ENCODE data around the gene DCTN4. TPM values are rescaled to one million over a fixed set of nuclear protein-coding genes. Genes with fewer than 3 reads are reported as not detected.

Gene DCTN4
- total RNA-seq, 4 donors from 2014 or later: 66.6 to 92.6 (median 72.8) TPM

DNA sequence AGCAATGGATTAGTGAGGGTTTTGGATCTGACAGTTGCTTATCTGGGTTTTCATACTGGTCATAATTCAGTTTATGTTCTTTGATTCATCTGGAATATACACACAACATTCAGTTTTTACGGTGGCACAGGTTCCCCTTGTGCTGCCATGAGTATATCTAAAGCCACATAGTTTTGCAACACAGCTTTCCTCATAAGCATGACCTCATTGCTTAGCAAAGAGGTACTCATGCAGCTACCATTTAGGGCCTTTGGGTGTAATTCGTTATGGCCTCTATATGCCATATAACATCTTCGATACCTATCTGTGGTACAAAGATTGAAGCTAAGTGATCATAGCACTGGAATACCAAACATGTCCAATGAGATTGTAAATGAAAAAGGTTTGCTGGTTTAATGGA is 55.1 kb downstream of the DCTN4 start:
- H3K4me1 ChIP-seq: peaks cover 13 to 14% of the 10 kb centered on the region in 2 donors

DNA sequence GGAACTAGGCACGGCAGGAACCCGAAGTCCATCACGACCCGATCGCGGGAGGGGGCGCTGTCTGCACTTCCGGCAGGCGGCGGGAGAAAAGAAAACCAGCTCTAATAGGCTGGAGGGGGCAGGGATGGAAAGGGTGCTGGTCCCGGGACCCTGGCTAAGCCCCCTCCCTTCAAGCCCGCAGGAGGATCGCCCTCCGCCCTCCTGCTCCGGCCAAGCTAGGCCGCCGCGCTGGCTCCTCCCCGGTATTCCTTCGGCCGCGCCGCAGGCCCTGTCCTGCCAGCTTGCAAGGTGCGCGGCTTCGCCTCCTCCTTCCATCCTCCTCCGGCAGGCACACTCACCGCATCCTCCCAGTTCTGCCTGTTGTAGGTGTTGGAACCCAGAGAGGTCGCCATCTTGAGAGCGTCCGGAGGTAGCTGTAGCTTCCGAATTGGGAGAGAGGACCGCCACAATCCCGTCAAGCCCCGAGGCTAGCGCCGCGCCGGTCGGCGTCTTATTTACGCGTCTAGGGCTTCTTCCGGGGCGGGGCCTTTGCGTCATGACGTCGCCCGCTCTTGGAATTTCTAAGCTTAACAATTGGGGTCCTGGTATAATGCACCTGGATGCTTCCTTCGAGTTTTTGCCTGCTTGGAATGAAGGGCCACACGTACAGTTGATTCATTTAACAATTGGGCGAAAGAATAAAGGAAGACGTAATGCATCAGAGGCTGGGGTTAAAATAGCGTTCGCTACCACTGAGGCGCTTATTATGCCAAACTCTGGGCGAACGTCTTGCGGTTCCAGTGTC is 58.0 kb downstream of the DCTN4 start, which contains the start of gene RBM22:
Gene RBM22 (minus strand): TSS at position 469 of the 784 bp plus-strand sequence. CDS start 77 bp downstream, at position 392.
- H3K4me3 ChIP-seq: peak within 1 kb of the TSS; percentile 67 to 98 (median 98)
- peak; percentile 98 for ATAC-seq
- H3K9me3 ChIP-seq: no peaks in the 10 kb centered on the region
- H3K27ac ChIP-seq: peak within 1 kb of the TSS; percentile 89 to 99 (median 98)
- peak; percentile 91 to 93 for DNase-seq
- intact Hi-C loops (cut with DNase I; ENCODE audit: low total_unique reads) (loop anchor here (1.0 to 10.0 kb wide), 6 partner anchors 26 to 246 kb away; partner anchors contain the start of genes DCTN4, IRGM and SMIM3), in situ Hi-C loops (cut with MboI; ENCODE audit: low sequenced_read_pairs in 4 of 4) (loop anchor here in 3 of 4 donors (10.0 to 25.0 kb wide), 3 partner anchors 136 to 238 kb away; partner anchors contain the start of gene IRGM (in 1 of the 3))
- H3K36me3 ChIP-seq: peaks cover 6 to 39% of the 10 kb centered on the region in 2 donors
- H3K27me3 ChIP-seq: no peaks in the 10 kb centered on the region
- TF ChIP-seq, protein P1, sequence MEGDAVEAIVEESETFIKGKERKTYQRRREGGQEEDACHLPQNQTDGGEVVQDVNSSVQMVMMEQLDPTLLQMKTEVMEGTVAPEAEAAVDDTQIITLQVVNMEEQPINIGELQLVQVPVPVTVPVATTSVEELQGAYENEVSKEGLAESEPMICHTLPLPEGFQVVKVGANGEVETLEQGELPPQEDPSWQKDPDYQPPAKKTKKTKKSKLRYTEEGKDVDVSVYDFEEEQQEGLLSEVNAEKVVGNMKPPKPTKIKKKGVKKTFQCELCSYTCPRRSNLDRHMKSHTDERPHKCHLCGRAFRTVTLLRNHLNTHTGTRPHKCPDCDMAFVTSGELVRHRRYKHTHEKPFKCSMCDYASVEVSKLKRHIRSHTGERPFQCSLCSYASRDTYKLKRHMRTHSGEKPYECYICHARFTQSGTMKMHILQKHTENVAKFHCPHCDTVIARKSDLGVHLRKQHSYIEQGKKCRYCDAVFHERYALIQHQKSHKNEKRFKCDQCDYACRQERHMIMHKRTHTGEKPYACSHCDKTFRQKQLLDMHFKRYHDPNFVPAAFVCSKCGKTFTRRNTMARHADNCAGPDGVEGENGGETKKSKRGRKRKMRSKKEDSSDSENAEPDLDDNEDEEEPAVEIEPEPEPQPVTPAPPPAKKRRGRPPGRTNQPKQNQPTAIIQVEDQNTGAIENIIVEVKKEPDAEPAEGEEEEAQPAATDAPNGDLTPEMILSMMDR (IDR thresholded peaks at IDR 0.05 in 4 of 5, conservative IDR thresholded peaks at IDR 0.05 in 1 of 5): peak; percentile 52 to 84 (median 59)
- peak; percentile 82 to 91 for TF ChIP-seq POLR2A (IDR thresholded peaks at IDR 0.05)
- peaks cover 13 to 14% of the 10 kb centered on the region in 2 donors for H3K4me1 ChIP-seq

More for the DNA sequence above, 55.1 kb downstream of the DCTN4 start:
- Histone ChIP-seq H3K27ac (no peak overlapping the region), H3K27me3 (no peaks in the 10 kb centered on the region), H3K36me3 (peaks cover 0 to 16% of the 10 kb centered on the region in 2 donors), H3K4me3 (no peak overlapping the region), H3K9me3 (no peaks in the 10 kb centered on the region)
- in situ Hi-C loops (cut with MboI; ENCODE audit: low sequenced_read_pairs in 4 of 4): loop anchor here in 3 of 4 donors (10.0 to 25.0 kb wide), 3 partner anchors 134 to 241 kb away; partner anchors contain the start of gene IRGM (in 1 of the 3)
- TF ChIP-seq, protein P1 (IDR thresholded peaks at IDR 0.05 in 4 of 5, conservative IDR thresholded peaks at IDR 0.05 in 1 of 5): no peak
- TF ChIP-seq POLR2A (IDR thresholded peaks at IDR 0.05): no peak
- ATAC-seq (no peak), DNase-seq (no peak)
- intact Hi-C loops (cut with DNase I; ENCODE audit: low total_unique reads): loop anchor here (5.0 to 10.0 kb wide), 3 partner anchors 46 to 249 kb away; partner anchors contain the start of gene IRGM

DNA sequence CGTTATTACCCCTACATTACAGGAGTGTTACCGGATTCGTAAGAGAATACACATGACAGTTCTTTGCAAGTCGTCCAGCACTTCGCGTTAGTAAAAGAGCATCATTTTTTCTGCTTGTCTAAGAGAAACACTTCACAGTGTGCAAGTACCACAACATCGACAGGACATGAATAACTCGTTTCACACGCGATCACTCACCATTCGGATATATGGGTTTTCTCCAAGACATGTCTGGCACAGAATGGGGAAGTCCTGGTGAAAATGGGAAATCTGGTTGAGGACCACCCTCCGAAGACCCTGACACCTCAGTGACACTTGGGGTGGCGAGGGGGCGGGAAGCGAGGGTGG is 58.6 kb downstream of the DCTN4 start:
- no peak for TF ChIP-seq POLR2A (IDR thresholded peaks at IDR 0.05)
- TF ChIP-seq, protein P1 (IDR thresholded peaks at IDR 0.05 in 4 of 5, conservative IDR thresholded peaks at IDR 0.05 in 1 of 5): no peak
- H3K27me3 ChIP-seq: no peaks in the 10 kb centered on the region
- DNase-seq: no peak
- in situ Hi-C loops (cut with MboI; ENCODE audit: low sequenced_read_pairs in 4 of 4) (loop anchor here in 3 of 4 donors (10.0 to 25.0 kb wide), 3 partner anchors 135 to 238 kb away; partner anchors contain the start of gene IRGM (in 1 of the 3)), intact Hi-C loops (cut with DNase I; ENCODE audit: low total_unique reads) (loop anchor here (2.0 to 10.0 kb wide), 5 partner anchors 43 to 245 kb away; partner anchors contain the start of genes DCTN4, IRGM and SMIM3)
- peak overlapping the region; percentile 67 to 98 (median 98) for H3K4me3 ChIP-seq
- no peaks in the 10 kb centered on the region for H3K9me3 ChIP-seq
- H3K27ac ChIP-seq: peak overlapping the region; percentile 89 to 99 (median 98)
- H3K36me3 ChIP-seq: peaks cover 8 to 44% of the 10 kb centered on the region in 2 donors
- peaks cover 13 to 14% of the 10 kb centered on the region in 2 donors for H3K4me1 ChIP-seq
- peak; percentile 1 to 2 for ATAC-seq

DNA sequence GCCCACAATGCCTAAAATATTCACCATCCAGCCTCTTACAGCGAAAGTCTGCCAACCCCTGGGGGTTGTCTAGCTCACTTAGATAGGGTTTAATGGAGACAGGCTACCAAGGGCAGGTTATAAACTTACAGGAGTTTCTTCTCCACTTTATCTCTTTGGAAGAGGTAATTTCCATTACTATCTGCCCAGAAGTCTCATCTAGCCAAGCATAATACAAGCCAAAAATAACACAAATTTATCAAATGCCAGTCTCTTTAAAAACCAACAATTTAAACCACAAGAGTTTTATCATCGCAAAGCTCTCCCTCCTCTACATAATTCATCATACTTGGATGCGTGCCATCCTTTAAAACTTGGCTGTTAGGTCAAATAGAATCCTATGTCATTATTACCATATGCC is 64.2 kb downstream of the DCTN4 start:
- TF ChIP-seq POLR2A (IDR thresholded peaks at IDR 0.05): no peak
- TF ChIP-seq, protein P1 (IDR thresholded peaks at IDR 0.05 in 4 of 5, conservative IDR thresholded peaks at IDR 0.05 in 1 of 5): no peak
- Histone ChIP-seq H3K9me3 (no peaks in the 10 kb centered on the region), H3K27me3 (no peaks in the 10 kb centered on the region), H3K4me1 (peaks cover 12% of the 10 kb centered on the region in 2 donors), H3K36me3 (peaks cover 8 to 100% of the 10 kb centered on the region in 2 donors), H3K4me3 (no peak overlapping the region), H3K27ac (no peak overlapping the region)
- DNase-seq (no peak), ATAC-seq (no peak)
- in situ Hi-C loops (cut with MboI; ENCODE audit: low sequenced_read_pairs in 4 of 4) (no loop called here), intact Hi-C loops (cut with DNase I; ENCODE audit: low total_unique reads) (no loop called here)

Data from gastrocnemius medialis (tissue), 4 donors.